GM23338 (cell line): ENCODE results near the gene DNAH17.

ENCODE experiments used
- EZH2 ChIP-seq: fragments of 200-600 bp; sonication (generic); IDR thresholded peaks from one replicate; pipeline ENCODE4 v1.8.0; 2017; ENCODE audit warnings: antibody characterized with exemption, mild to moderate bottlenecking, low read depth; ENCODE audit not compliant: unreplicated experiment
- EZH2phosphoT487 ChIP-seq: fragments of 200-600 bp; sonication (generic); IDR thresholded peaks from one replicate; pipeline ENCODE4 v1.8.1; 2018; ENCODE audit warnings: antibody characterized with exemption; ENCODE audit not compliant: unreplicated experiment
- TF ChIP-seq, protein P1 (sequence below), 2 experiments: fragments of 200-600 bp in 1 of 2; sonication (generic) in 1 of 2; conservative IDR thresholded peaks; 2 replicates each; pipeline versions ENCODE4 v1.5.1 to v1.6.1; 2016 to 2017; ENCODE audit warnings: antibody characterized with exemption in 2 of 2, low read depth in 2 of 2, mild to moderate bottlenecking in 2 of 2, moderate library complexity in 1 of 2
- TF ChIP-seq, protein P2 (sequence below): IDR thresholded peaks from 2 replicates; pipeline ENCODE4 v1.6.1; 2016; ENCODE audit warnings: antibody characterized with exemption

DNA sequence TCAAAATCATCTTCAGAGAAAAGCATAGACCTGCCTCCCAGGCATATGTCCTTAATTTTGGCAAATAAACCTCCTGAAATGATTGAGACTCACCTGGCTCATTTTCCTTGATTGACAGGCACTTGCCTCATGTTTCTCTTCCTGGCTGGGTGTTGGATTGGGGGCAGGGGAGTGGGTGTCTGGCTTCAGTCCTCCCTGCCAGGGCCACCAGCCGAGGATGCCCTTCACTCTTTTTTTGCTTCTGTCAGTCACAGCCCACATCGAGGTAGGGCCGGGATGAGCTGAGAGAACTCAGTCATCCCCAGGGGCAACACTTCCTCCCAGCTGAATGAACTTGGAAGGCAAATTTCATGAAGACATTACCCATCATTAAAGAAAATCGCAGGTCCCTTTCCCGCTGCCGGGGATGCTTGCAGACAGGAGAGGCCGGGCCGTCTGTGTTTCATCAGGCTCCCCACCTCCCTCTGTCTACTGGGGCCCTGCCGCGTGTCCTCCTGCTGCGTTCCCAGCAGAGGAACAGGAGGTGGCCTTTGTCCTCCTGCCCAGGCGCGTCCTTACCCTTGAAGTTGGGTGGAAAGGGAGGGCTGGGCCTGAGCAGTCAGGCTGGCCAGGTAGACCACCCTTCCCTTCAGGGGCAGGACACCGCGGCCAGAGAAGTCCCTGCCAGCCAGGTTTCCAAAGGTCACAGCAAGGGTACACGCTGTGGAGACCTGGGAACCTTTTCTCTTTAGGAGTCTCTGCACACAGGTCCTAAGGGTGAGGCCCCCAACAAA, 11.2 kb upstream of the DNAH17 start:
- TF ChIP-seq, protein P1, sequence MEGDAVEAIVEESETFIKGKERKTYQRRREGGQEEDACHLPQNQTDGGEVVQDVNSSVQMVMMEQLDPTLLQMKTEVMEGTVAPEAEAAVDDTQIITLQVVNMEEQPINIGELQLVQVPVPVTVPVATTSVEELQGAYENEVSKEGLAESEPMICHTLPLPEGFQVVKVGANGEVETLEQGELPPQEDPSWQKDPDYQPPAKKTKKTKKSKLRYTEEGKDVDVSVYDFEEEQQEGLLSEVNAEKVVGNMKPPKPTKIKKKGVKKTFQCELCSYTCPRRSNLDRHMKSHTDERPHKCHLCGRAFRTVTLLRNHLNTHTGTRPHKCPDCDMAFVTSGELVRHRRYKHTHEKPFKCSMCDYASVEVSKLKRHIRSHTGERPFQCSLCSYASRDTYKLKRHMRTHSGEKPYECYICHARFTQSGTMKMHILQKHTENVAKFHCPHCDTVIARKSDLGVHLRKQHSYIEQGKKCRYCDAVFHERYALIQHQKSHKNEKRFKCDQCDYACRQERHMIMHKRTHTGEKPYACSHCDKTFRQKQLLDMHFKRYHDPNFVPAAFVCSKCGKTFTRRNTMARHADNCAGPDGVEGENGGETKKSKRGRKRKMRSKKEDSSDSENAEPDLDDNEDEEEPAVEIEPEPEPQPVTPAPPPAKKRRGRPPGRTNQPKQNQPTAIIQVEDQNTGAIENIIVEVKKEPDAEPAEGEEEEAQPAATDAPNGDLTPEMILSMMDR (conservative IDR thresholded peaks at IDR 0.05; ENCODE audit: low read depth in 2 of 2): no peak
- no peak for TF ChIP-seq EZH2phosphoT487
- TF ChIP-seq, protein P2, sequence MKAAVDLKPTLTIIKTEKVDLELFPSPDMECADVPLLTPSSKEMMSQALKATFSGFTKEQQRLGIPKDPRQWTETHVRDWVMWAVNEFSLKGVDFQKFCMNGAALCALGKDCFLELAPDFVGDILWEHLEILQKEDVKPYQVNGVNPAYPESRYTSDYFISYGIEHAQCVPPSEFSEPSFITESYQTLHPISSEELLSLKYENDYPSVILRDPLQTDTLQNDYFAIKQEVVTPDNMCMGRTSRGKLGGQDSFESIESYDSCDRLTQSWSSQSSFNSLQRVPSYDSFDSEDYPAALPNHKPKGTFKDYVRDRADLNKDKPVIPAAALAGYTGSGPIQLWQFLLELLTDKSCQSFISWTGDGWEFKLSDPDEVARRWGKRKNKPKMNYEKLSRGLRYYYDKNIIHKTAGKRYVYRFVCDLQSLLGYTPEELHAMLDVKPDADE: no peak
- TF ChIP-seq EZH2: no peak
